ENCODE measurements around the gene HOXA11.

HOXA11 gene

GRCh38 chr7:27169658-27170425, 15.2 kb downstream of the HOXA11 start:
- DNase-seq (ENCODE audit: low read depth in 2 of 2) = no peak

GRCh38 chr7:27168265-27168947, 16.6 kb downstream of the HOXA11 start:
- DNase-seq (ENCODE audit: low read depth in 2 of 2) = no peak

GRCh38 chr7:27167916-27168264, 17.1 kb downstream of the HOXA11 start:
- no peak for DNase-seq (ENCODE audit: low read depth in 2 of 2)

GRCh38 chr7:27166531-27167505, 18.2 kb downstream of the HOXA11 start:
- DNase-seq (ENCODE audit: low read depth in 2 of 2) = peak; percentile 54 to 55

- DNase-seq (ENCODE audit: low read depth in 2 of 2) = no peak
Measured at GRCh38 chr7:27165996-27166530, 19.0 kb downstream of the HOXA11 start.

GRCh38 chr7:27165089-27165995, 19.7 kb downstream of the HOXA11 start, which contains the start of gene HOXA9:
Gene HOXA9 (minus strand): TSS chr7:27165537. CDS start chr7:27165457, 80 bp downstream.
- peak; percentile 91 to 92 for DNase-seq (ENCODE audit: low read depth in 2 of 2)

- DNase-seq (ENCODE audit: low read depth in 2 of 2) = no peak
Measured at GRCh38 chr7:27164367-27165088, 20.5 kb downstream of the HOXA11 start.

- no peak for DNase-seq (ENCODE audit: low read depth in 2 of 2)
Measured at GRCh38 chr7:27164045-27164366, 21.0 kb downstream of the HOXA11 start.

GRCh38 chr7:27163288-27164044, 21.6 kb downstream of the HOXA11 start:
- DNase-seq (ENCODE audit: low read depth in 2 of 2) = no peak

GRCh38 chr7:27162561-27163287, 22.3 kb downstream of the HOXA11 start:
- DNase-seq (ENCODE audit: low read depth in 2 of 2) = no peak

GRCh38 chr7:27161721-27162560, 23.1 kb downstream of the HOXA11 start:
- DNase-seq (ENCODE audit: low read depth in 2 of 2) = no peak

GRCh38 chr7:27161214-27161720, 23.8 kb downstream of the HOXA11 start:
- no peak for DNase-seq (ENCODE audit: low read depth in 2 of 2)

GRCh38 chr7:27160546-27161213, 24.4 kb downstream of the HOXA11 start:
- DNase-seq (ENCODE audit: low read depth in 2 of 2) = peak; percentile 51 to 58

GRCh38 chr7:27160145-27160545, 24.9 kb downstream of the HOXA11 start:
- DNase-seq (ENCODE audit: low read depth in 2 of 2) = no peak

- DNase-seq (ENCODE audit: low read depth in 2 of 2) = no peak
Measured at GRCh38 chr7:27159266-27160144, 25.5 kb downstream of the HOXA11 start.
